ENCODE data around the gene ZFPM1.
"Not testable (repeated sequence)": the region's sequence is repeated elsewhere in the genome, so short reads cannot be mapped to it uniquely, and the experiment has no call there.

The ZFPM1 gene

GRCh38 chr16:88482630-88483391, 29.7 kb downstream of the ZFPM1 start:
- DNase-seq = no peak

GRCh38 chr16:88483392-88483641, 30.2 kb downstream of the ZFPM1 start:
- no peak for DNase-seq

- no peak for DNase-seq
Observed at GRCh38 chr16:88484505-88485365, 31.7 kb downstream of the ZFPM1 start.

- DNase-seq = not testable (repeated sequence)
Observed at GRCh38 chr16:88485366-88485741, 32.3 kb downstream of the ZFPM1 start.

GRCh38 chr16:88486398-88487123, 33.5 kb downstream of the ZFPM1 start:
- DNase-seq = no peak

- DNase-seq = no peak
Observed at GRCh38 chr16:88487124-88487432, 34.0 kb downstream of the ZFPM1 start.

- no peak for DNase-seq
Observed at GRCh38 chr16:88487920-88488851, 35.1 kb downstream of the ZFPM1 start.

- no peak for DNase-seq
Observed at GRCh38 chr16:88489163-88489741, 36.2 kb downstream of the ZFPM1 start.

- DNase-seq = no peak
Observed at GRCh38 chr16:88491001-88491559, 38.0 kb downstream of the ZFPM1 start.

GRCh38 chr16:88491560-88492310, 38.7 kb downstream of the ZFPM1 start:
- DNase-seq = no peak

- DNase-seq = no peak
Observed at GRCh38 chr16:88493879-88494278, 40.8 kb downstream of the ZFPM1 start.

- DNase-seq = no peak
Observed at GRCh38 chr16:88494335-88495154, 41.5 kb downstream of the ZFPM1 start.

GRCh38 chr16:88495268-88495772, 42.2 kb downstream of the ZFPM1 start:
- no peak for DNase-seq

- DNase-seq = peak; percentile 9
Observed at GRCh38 chr16:88497561-88498462, 44.7 kb downstream of the ZFPM1 start.

GRCh38 chr16:88498576-88499208, 45.6 kb downstream of the ZFPM1 start:
- DNase-seq = no peak

GRCh38 chr16:88499292-88499691, 46.2 kb downstream of the ZFPM1 start:
- DNase-seq = no peak

GRCh38 chr16:88499836-88500251, 46.8 kb downstream of the ZFPM1 start:
- no peak for DNase-seq

GRCh38 chr16:88500255-88500661, 47.2 kb downstream of the ZFPM1 start:
- DNase-seq = no peak

GRCh38 chr16:88502371-88502770, 49.3 kb downstream of the ZFPM1 start:
- DNase-seq = no peak

Data from fibroblast of skin of right quadriceps (primary cell).